HepG2 (cell line): Measurements from ENCODE around the gene URM1.

Source experiments
- GABPA ChIP-seq, 2 experiments: IDR thresholded peaks; 2 replicates each; pipeline ENCODE4 v1.6.1; 2011 to 2016; ENCODE audit warnings: low read depth in 2 of 2, low read length in 1 of 2, missing biosample characterization in 1 of 2, missing genetic modification characterization in 1 of 2
- ZNF670 ChIP-seq: sonication (generic); formaldehyde crosslinking; IDR thresholded peaks from 2 replicates; pipeline ENCODE4 v1.8.0; 2022; ENCODE audit warnings: mild to moderate bottlenecking, missing genetic modification reagents, borderline replicate concordance
- ZSCAN21 ChIP-seq: sonication (generic); formaldehyde crosslinking; IDR thresholded peaks from 2 replicates; pipeline ENCODE4 v1.8.0; 2022; ENCODE audit warnings: mild to moderate bottlenecking, missing genetic modification reagents, moderate library complexity, borderline replicate concordance
- TF ChIP-seq, protein P1 (sequence below): sonication (generic); formaldehyde crosslinking; IDR thresholded peaks from 2 replicates; pipeline ENCODE4 v1.5.0; 2020; ENCODE audit warnings: mild to moderate bottlenecking, missing genetic modification reagents, moderate library complexity

DNA sequence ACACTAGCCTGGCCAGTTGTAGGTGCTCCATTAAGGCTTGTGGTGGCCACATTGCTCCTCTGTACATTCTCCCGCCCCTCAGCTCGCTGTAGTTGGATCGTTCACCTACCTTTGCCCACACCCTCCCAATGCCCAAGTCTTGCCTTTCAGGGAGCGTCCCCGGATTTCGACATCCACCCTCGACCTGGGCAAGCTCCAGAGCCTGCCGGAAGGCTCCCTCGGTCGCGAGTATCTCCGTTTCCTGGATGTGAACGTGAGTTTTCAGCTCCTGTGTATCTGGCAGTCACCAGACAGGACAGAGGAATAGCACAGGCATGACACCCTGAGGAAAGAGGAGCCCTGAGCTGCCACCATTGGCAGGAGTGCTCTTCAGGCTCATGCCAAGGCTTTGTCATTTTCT lies 45.5 kb upstream of the URM1 start:
- TF ChIP-seq GABPA (IDR thresholded peaks at IDR 0.05; ENCODE audit: low read depth, low read length) (no peak), GABPA (CRISPR knock-in tag; IDR thresholded peaks at IDR 0.05; ENCODE audit: low read depth) (no peak), ZNF670 (CRISPR knock-in tag) (no peak), ZSCAN21 (CRISPR knock-in tag) (no peak)
- TF ChIP-seq, protein P1, sequence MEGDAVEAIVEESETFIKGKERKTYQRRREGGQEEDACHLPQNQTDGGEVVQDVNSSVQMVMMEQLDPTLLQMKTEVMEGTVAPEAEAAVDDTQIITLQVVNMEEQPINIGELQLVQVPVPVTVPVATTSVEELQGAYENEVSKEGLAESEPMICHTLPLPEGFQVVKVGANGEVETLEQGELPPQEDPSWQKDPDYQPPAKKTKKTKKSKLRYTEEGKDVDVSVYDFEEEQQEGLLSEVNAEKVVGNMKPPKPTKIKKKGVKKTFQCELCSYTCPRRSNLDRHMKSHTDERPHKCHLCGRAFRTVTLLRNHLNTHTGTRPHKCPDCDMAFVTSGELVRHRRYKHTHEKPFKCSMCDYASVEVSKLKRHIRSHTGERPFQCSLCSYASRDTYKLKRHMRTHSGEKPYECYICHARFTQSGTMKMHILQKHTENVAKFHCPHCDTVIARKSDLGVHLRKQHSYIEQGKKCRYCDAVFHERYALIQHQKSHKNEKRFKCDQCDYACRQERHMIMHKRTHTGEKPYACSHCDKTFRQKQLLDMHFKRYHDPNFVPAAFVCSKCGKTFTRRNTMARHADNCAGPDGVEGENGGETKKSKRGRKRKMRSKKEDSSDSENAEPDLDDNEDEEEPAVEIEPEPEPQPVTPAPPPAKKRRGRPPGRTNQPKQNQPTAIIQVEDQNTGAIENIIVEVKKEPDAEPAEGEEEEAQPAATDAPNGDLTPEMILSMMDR, result no peak
